ENCODE measurements around the gene CLSTN1. TPM values are rescaled to one million over a fixed set of nuclear protein-coding genes. Genes with fewer than 3 reads are reported as not detected.

Gene CLSTN1
- total and polyA plus RNA-seq, 5 experiments from 2014 or later = 10.7 to 63.1 (median 32.3) TPM

DNA sequence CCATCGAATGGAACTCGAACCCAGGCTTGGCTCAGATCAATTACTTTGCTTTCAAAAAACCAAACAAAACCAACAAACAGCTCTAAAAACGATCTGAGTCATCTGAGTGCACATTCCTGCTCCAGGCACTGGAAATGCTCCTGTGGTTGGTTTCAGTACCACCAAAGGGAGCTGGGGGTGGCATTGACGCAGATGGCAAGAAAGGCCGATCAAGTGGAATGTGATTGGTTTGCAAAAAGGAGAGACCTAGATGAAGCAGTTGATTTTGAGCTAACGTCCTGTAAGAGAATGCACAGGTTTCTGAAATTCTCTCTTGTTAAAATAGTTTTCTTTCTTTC is 132.7 kb downstream of the CLSTN1 start:
- POLR2A ChIA-PET = interaction anchor here (0.5 to 46.6 kb wide), 14 partner anchors 8 to 339 kb away, joined by 3 to 1258 read pairs (median 6); partner anchors contain the start of gene PIK3CD
- peaks cover 0 to 42% (median 9%) of the 10 kb centered on the region in 3 donors for H3K36me3 Mint-ChIP-seq
- no peaks in the 10 kb centered on the region for H3K27me3 Mint-ChIP-seq
- ATAC-seq = peak; percentile 12 to 32
- DNase-seq = peak in 9 of 10 donors; percentile 27 to 70 (median 53)
- H3K9me3 Mint-ChIP-seq = no peaks in the 10 kb centered on the region
- peak overlapping the region; percentile 91 to 97 (median 94) for H3K4me3 Mint-ChIP-seq
- peaks cover 33 to 80% (median 76%) of the 10 kb centered on the region in 4 donors for H3K4me1 Mint-ChIP-seq
- H3K27ac Mint-ChIP-seq = peak overlapping the region; percentile 89 to 98 (median 93)

GRCh38 chr1:9690440-9691107 is 133.2 kb downstream of the CLSTN1 start:
- ATAC-seq (no peak), DNase-seq (peak in 1 of 10 donors; percentile 45)
- peak overlapping the region; percentile 91 to 97 (median 94) for H3K4me3 Mint-ChIP-seq
- no peaks in the 10 kb centered on the region for H3K9me3 Mint-ChIP-seq
- peaks cover 37 to 84% (median 81%) of the 10 kb centered on the region in 4 donors for H3K4me1 Mint-ChIP-seq
- peaks cover 0 to 44% (median 9%) of the 10 kb centered on the region in 3 donors for H3K36me3 Mint-ChIP-seq
- H3K27ac Mint-ChIP-seq = peak overlapping the region; percentile 89 to 98 (median 93)
- H3K27me3 Mint-ChIP-seq = no peaks in the 10 kb centered on the region
- POLR2A ChIA-PET = interaction anchor here (0.5 to 46.6 kb wide), 13 partner anchors 8 to 340 kb away, joined by 3 to 1258 read pairs (median 6); partner anchors contain the start of gene PIK3CD

GRCh38 chr1:9689971-9690381 is 133.8 kb downstream of the CLSTN1 start:
- H3K9me3 Mint-ChIP-seq = no peaks in the 10 kb centered on the region
- DNase-seq (peak in 3 of 10 donors; percentile 37 to 64 (median 43)), ATAC-seq (peak in 1 of 2 donors; percentile 11)
- H3K4me1 Mint-ChIP-seq = peaks cover 33 to 83% (median 80%) of the 10 kb centered on the region in 4 donors
- H3K27me3 Mint-ChIP-seq = no peaks in the 10 kb centered on the region
- H3K4me3 Mint-ChIP-seq = peak overlapping the region; percentile 91 to 97 (median 94)
- peaks cover 0 to 39% (median 9%) of the 10 kb centered on the region in 3 donors for H3K36me3 Mint-ChIP-seq
- peak overlapping the region; percentile 89 to 98 (median 93) for H3K27ac Mint-ChIP-seq
- POLR2A ChIA-PET = interaction anchor here (1.2 to 46.6 kb wide), 7 partner anchors 9 to 61 kb away, joined by 5 to 1258 read pairs (median 18); partner anchors contain the start of gene PIK3CD

DNA sequence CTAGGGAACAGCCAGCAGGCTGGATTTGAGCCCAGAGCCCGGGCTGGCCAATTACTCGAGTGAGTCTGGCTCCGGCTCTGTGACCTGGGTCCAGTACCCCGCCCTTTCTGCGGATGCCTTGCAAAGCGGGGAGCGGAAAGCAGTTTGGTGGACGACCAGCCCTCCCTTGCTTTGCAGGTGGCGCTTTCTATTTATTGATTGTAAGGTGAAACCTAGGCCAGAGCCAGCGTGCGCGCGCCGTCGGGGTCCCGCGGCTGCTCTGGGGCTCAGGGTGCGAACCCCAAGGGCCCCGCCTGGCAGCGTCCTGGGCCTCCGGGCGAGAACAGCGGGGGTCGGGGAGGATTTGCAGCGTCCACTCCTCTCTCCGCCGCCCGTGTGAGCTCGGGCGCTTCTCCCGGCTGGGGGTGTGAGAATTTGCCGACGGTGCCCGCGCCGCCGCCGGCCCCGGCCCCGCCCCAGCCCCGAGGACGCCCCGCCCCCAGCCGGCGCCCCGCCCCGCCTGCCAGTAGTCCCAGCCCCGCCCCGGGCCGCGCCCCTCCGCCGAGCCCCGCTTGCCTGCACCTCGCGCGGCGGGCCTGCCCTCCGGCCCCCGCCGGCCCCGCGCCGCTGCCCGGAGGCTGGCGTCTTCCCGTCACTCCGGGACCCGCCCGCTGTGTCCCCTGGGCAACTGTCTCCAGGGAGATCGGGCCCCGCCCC is 134.6 kb downstream of the CLSTN1 start:
- peak overlapping the region; percentile 76 to 92 (median 88) for H3K27ac Mint-ChIP-seq
- peaks cover 0 to 36% (median 9%) of the 10 kb centered on the region in 3 donors for H3K36me3 Mint-ChIP-seq
- no peaks in the 10 kb centered on the region for H3K27me3 Mint-ChIP-seq
- POLR2A ChIA-PET = interaction anchor here (0.5 to 46.6 kb wide), 15 partner anchors 9 to 264 kb away, joined by 3 to 1258 read pairs (median 6); partner anchors contain the start of gene PIK3CD
- peak; percentile 67 to 77 for ATAC-seq
- peak overlapping the region; percentile 79 to 95 (median 86) for H3K4me3 Mint-ChIP-seq
- DNase-seq = peak; percentile 70 to 96 (median 83)
- peaks cover 31 to 84% (median 79%) of the 10 kb centered on the region in 4 donors for H3K4me1 Mint-ChIP-seq
- H3K9me3 Mint-ChIP-seq = no peaks in the 10 kb centered on the region

DNA sequence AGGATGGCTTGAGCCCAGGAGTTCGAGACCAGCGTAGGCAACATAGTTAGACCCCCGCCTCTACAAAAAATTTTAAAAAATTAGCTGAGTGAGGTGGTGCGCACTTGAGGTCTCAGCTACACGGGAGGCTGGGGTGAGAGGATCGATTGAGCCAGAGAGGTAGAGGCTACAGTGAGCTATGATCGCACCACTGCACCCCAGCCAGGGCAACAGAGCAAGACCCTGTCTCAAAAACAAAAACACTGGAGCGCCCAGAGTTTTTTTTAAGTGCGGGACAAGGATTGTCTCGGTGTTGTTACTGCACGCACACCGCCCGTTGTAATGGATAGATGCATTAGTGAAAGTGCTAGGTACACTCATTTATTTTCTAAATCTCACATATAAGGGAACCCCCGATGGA is 135.2 kb downstream of the CLSTN1 start:
- H3K36me3 Mint-ChIP-seq = peaks cover 0 to 36% (median 3%) of the 10 kb centered on the region in 3 donors
- POLR2A ChIA-PET = interaction anchor here (0.6 to 46.6 kb wide), 13 partner anchors 10 to 59 kb away, joined by 3 to 1258 read pairs (median 6); partner anchors contain the start of gene PIK3CD
- DNase-seq = no peak
- ATAC-seq = no peak
- H3K9me3 Mint-ChIP-seq = no peaks in the 10 kb centered on the region
- H3K4me1 Mint-ChIP-seq = peaks cover 29 to 84% (median 79%) of the 10 kb centered on the region in 4 donors
- H3K27ac Mint-ChIP-seq = peak overlapping the region; percentile 76 to 92 (median 88)
- H3K4me3 Mint-ChIP-seq = peak overlapping the region; percentile 79 to 91 (median 85)
- no peaks in the 10 kb centered on the region for H3K27me3 Mint-ChIP-seq

- Mint-ChIP-seq H3K27ac (peak overlapping the region; percentile 79 to 92 (median 88)), H3K9me3 (no peaks in the 10 kb centered on the region), H3K4me3 (peak overlapping the region; percentile 79 to 91 (median 85)), H3K27me3 (no peaks in the 10 kb centered on the region), H3K4me1 (peaks cover 31 to 87% (median 80%) of the 10 kb centered on the region in 4 donors), H3K36me3 (peaks cover 0 to 34% (median 3%) of the 10 kb centered on the region in 3 donors)
- DNase-seq = peak in 2 of 10 donors; percentile 32 to 59
- POLR2A ChIA-PET = interaction anchor here (0.7 to 46.6 kb wide), 13 partner anchors 8 to 59 kb away, joined by 3 to 1258 read pairs (median 6); partner anchors contain the start of gene PIK3CD
- no peak for ATAC-seq
These were observed 135.7 kb downstream of the CLSTN1 start for GRCh38 chr1:9687874-9688582.

- H3K4me1 Mint-ChIP-seq = peaks cover 29 to 89% (median 78%) of the 10 kb centered on the region in 4 donors
- peak overlapping the region; percentile 80 to 92 (median 87) for H3K27ac Mint-ChIP-seq
- POLR2A ChIA-PET = interaction anchor here (0.6 to 46.6 kb wide), 14 partner anchors 9 to 203 kb away, joined by 3 to 1258 read pairs (median 8); partner anchors contain the start of gene PIK3CD
- peak; percentile 38 to 79 (median 60) for DNase-seq
- H3K36me3 Mint-ChIP-seq = peaks cover 0 to 28% (median 3%) of the 10 kb centered on the region in 3 donors
- ATAC-seq = peak; percentile 27 to 31
- peak overlapping the region; percentile 79 to 91 (median 85) for H3K4me3 Mint-ChIP-seq
- no peaks in the 10 kb centered on the region for H3K9me3 Mint-ChIP-seq
- no peaks in the 10 kb centered on the region for H3K27me3 Mint-ChIP-seq
These were observed 136.5 kb downstream of the CLSTN1 start for GRCh38 chr1:9687120-9687873.

DNA sequence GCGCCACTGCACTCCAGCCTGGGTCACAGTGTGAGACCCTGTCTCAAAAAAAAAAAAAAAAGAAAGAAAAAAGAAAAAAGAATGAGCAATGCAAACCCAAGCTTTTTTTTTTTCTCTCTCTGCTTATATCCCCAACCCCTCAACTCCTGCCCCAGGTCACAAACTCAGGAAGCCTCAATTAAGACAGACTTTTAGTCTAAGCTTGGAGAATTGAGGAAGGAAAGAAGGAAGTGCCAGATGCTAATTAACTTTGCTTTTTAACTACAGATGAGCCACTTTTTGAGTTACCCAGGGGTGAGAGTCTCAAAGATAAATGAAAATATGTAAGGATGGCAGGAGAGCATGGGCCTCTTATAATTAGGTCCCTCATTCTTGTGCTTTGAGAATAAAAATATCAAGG is 139.0 kb downstream of the CLSTN1 start:
- Mint-ChIP-seq H3K4me1 (peaks cover 28 to 86% (median 71%) of the 10 kb centered on the region in 4 donors), H3K36me3 (peaks cover 0 to 33% (median 2%) of the 10 kb centered on the region in 3 donors), H3K4me3 (peak overlapping the region in 6 of 10 donors; percentile 15 to 78 (median 38)), H3K27me3 (no peaks in the 10 kb centered on the region), H3K9me3 (no peaks in the 10 kb centered on the region), H3K27ac (peak overlapping the region; percentile 58 to 96 (median 87))
- ATAC-seq (no peak), DNase-seq (peak in 1 of 10 donors; percentile 8)
- POLR2A ChIA-PET = interaction anchor here (0.7 to 46.6 kb wide), 7 partner anchors 9 to 76 kb away, joined by 3 to 1258 read pairs (median 9); partner anchors contain the start of gene PIK3CD

DNA sequence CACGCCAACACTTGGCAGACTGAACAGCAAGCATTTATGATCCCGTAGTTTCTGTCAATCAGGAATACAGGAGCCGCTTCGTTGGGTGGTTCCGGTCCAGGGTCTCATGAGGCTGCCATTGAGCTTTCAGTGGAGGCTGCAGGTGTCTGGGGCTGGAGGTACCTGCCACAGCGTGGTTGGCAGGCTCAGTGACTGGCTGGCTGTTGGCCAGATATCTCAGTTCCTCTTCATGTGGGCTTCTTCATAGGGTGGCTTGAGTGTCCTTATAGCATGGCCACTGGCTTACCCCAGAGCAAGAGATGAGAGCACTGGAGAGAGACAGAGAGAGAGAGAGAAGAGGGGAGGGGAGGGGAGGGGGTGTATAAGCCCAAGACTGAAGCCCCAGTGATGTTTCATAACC is 142.9 kb downstream of the CLSTN1 start:
- no peaks in the 10 kb centered on the region for H3K9me3 Mint-ChIP-seq
- H3K27ac Mint-ChIP-seq = peak overlapping the region; percentile 19 to 91 (median 81)
- peaks cover 42 to 92% (median 81%) of the 10 kb centered on the region in 4 donors for H3K4me1 Mint-ChIP-seq
- peaks cover 3 to 66% (median 7%) of the 10 kb centered on the region in 3 donors for H3K36me3 Mint-ChIP-seq
- POLR2A ChIA-PET = interaction anchor here (1.0 to 46.7 kb wide), 10 partner anchors 9 to 47 kb away, joined by 3 to 1921 read pairs (median 6); partner anchors contain the start of gene PIK3CD
- DNase-seq = no peak
- peak overlapping the region in 8 of 10 donors; percentile 3 to 59 (median 34) for H3K4me3 Mint-ChIP-seq
- no peaks in the 10 kb centered on the region for H3K27me3 Mint-ChIP-seq
- no peak for ATAC-seq

DNA sequence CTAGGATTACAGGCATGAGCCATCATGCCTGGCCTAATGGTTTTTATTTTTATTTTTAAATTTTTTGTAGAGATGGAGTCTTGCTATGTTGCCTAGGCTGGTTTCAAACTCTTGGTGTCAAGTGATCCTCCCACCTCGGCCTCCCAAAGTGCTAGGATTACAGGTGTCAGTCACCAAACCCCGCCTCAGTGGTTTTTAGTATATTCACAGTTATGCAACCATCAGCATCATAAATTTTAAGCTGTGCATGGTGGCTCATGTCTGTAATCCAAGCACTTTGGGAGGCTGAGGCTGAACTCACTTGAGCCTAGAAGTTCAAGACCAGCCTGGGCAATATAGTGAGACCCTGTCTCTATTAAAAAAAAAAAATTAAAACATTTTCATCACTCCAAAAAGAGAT is 143.7 kb downstream of the CLSTN1 start:
- Mint-ChIP-seq H3K9me3 (no peaks in the 10 kb centered on the region), H3K4me3 (peak overlapping the region in 2 of 10 donors; percentile 10 to 55), H3K27me3 (no peaks in the 10 kb centered on the region), H3K4me1 (peaks cover 40 to 88% (median 78%) of the 10 kb centered on the region in 4 donors), H3K27ac (peak overlapping the region in 6 of 10 donors; percentile 53 to 92 (median 84)), H3K36me3 (peaks cover 3 to 70% (median 7%) of the 10 kb centered on the region in 3 donors)
- ATAC-seq (no peak), DNase-seq (no peak)
- POLR2A ChIA-PET = interaction anchor here (1.4 to 46.7 kb wide), 8 partner anchors 10 to 46 kb away, joined by 3 to 1921 read pairs (median 12); partner anchors contain the start of gene PIK3CD

All from naive thymus-derived CD8-positive, alpha-beta T cell (primary cell).